Sigmoid colon (tissue), 4 donors: ENCODE results near the gene MACF1.

Experiments used
- CTCF ChIP-seq, 4 experiments: fragments of 450-650 bp in 3 of 4; fragments of 200-600 bp in 1 of 4; IDR thresholded peaks; one replicate each; pipeline ENCODE4 v1.5.1; 2016 to 2019; ENCODE audit warnings: antibody characterized with exemption in 4 of 4, mild to moderate bottlenecking in 3 of 4, moderate library complexity in 2 of 4
- POLR2AphosphoS5 ChIP-seq, 4 donors: sonication (generic); formaldehyde crosslinking; IDR thresholded peaks; one replicate each; pipeline ENCODE4 v1.6.1; 2017; ENCODE audit warnings: antibody characterized with exemption in 4 of 4

GRCh38 chr1:39488793-39489566 lies 284.5 kb downstream of the MACF1 start:
- no peak for TF ChIP-seq CTCF (IDR thresholded peaks at IDR 0.05)
- TF ChIP-seq POLR2AphosphoS5 (IDR thresholded peaks at IDR 0.05) = no peak
